ENCODE results near the gene SCN4B.

SCN4B gene

DNA sequence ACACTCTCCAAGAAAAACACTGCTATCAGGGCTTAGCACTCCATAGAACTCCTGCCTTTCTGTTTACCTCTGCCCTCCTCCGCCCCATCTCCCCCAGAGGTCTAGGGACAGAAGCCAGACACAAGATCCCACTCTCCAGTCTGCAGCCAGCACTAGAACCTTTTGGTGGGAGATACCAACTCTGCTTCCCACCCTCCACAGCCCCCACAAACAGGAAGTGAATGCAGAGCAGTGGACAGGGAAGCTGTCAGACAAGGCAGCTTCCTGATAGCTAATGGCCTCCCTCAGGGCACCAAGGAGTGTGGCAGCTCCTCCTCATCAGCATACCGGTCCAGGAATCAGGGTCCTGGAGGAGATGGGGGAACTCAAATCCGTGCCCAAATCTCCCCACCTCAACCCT, 5.1 kb downstream of the SCN4B start:
- TF ChIP-seq, protein P1, sequence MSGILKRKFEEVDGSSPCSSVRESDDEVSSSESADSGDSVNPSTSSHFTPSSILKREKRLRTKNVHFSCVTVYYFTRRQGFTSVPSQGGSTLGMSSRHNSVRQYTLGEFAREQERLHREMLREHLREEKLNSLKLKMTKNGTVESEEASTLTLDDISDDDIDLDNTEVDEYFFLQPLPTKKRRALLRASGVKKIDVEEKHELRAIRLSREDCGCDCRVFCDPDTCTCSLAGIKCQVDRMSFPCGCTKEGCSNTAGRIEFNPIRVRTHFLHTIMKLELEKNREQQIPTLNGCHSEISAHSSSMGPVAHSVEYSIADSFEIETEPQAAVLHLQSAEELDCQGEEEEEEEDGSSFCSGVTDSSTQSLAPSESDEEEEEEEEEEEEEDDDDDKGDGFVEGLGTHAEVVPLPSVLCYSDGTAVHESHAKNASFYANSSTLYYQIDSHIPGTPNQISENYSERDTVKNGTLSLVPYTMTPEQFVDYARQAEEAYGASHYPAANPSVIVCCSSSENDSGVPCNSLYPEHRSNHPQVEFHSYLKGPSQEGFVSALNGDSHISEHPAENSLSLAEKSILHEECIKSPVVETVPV (CRISPR knock-in tag; IDR thresholded peaks at IDR 0.05): no peak
- no peak for TF ChIP-seq ZFP30 (CRISPR knock-in tag; IDR thresholded peaks at IDR 0.05)
- TF ChIP-seq GLIS3 (CRISPR knock-in tag; IDR thresholded peaks at IDR 0.05): no peak
- no peak for TF ChIP-seq RARB (CRISPR knock-in tag; IDR thresholded peaks at IDR 0.05)
- no peak for TF ChIP-seq ESRRG (CRISPR knock-in tag; IDR thresholded peaks at IDR 0.05)
- TF ChIP-seq TOX (CRISPR knock-in tag; IDR thresholded peaks at IDR 0.05; ENCODE audit: borderline replicate concordance): no peak
- TF ChIP-seq ZNF565 (CRISPR knock-in tag; conservative IDR thresholded peaks at IDR 0.05; ENCODE audit: low read depth): no peak
- TF ChIP-seq, protein P2, sequence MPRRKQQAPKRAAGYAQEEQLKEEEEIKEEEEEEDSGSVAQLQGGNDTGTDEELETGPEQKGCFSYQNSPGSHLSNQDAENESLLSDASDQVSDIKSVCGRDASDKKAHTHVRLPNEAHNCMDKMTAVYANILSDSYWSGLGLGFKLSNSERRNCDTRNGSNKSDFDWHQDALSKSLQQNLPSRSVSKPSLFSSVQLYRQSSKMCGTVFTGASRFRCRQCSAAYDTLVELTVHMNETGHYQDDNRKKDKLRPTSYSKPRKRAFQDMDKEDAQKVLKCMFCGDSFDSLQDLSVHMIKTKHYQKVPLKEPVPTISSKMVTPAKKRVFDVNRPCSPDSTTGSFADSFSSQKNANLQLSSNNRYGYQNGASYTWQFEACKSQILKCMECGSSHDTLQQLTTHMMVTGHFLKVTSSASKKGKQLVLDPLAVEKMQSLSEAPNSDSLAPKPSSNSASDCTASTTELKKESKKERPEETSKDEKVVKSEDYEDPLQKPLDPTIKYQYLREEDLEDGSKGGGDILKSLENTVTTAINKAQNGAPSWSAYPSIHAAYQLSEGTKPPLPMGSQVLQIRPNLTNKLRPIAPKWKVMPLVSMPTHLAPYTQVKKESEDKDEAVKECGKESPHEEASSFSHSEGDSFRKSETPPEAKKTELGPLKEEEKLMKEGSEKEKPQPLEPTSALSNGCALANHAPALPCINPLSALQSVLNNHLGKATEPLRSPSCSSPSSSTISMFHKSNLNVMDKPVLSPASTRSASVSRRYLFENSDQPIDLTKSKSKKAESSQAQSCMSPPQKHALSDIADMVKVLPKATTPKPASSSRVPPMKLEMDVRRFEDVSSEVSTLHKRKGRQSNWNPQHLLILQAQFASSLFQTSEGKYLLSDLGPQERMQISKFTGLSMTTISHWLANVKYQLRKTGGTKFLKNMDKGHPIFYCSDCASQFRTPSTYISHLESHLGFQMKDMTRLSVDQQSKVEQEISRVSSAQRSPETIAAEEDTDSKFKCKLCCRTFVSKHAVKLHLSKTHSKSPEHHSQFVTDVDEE (CRISPR knock-in tag; IDR thresholded peaks at IDR 0.05): no peak
- TF ChIP-seq, protein P3, sequence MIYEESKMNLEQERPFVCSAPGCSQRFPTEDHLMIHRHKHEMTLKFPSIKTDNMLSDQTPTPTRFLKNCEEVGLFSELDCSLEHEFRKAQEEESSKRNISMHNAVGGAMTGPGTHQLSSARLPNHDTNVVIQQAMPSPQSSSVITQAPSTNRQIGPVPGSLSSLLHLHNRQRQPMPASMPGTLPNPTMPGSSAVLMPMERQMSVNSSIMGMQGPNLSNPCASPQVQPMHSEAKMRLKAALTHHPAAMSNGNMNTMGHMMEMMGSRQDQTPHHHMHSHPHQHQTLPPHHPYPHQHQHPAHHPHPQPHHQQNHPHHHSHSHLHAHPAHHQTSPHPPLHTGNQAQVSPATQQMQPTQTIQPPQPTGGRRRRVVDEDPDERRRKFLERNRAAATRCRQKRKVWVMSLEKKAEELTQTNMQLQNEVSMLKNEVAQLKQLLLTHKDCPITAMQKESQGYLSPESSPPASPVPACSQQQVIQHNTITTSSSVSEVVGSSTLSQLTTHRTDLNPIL (CRISPR knock-in tag; IDR thresholded peaks at IDR 0.05; ENCODE audit: low read depth): no peak
- no peak for TF ChIP-seq ZNF8 (CRISPR knock-in tag; IDR thresholded peaks at IDR 0.05)
- TF ChIP-seq ZNF70 (CRISPR knock-in tag; IDR thresholded peaks at IDR 0.05): no peak
- no peak for TF ChIP-seq BACH2 (CRISPR knock-in tag; IDR thresholded peaks at IDR 0.05; ENCODE audit: borderline replicate concordance)
- TF ChIP-seq ZFP3 (CRISPR knock-in tag; IDR thresholded peaks at IDR 0.05): no peak
- TF ChIP-seq ISL1 (CRISPR knock-in tag; IDR thresholded peaks at IDR 0.05): no peak
- ATAC-seq: no peak

DNA sequence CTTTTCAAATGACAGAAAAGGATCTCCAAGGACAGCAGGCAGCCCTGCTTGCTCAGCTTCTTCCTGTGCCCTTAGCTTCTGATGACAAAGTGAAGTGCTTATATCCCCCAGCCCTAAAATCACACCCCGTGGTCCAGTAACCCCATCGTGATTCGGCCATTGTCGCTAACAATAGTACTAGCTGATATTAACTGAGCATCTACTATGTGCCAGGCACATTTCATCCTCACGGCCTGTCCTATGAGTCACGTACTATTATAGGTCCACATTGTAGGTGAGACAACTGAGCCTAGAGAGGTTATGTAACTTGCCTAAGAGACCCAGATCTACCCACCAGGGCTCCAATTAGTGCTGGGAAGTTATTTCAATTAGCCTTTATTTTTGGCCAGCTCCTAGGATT, 6.1 kb downstream of the SCN4B start:
- no peak for ATAC-seq

DNA sequence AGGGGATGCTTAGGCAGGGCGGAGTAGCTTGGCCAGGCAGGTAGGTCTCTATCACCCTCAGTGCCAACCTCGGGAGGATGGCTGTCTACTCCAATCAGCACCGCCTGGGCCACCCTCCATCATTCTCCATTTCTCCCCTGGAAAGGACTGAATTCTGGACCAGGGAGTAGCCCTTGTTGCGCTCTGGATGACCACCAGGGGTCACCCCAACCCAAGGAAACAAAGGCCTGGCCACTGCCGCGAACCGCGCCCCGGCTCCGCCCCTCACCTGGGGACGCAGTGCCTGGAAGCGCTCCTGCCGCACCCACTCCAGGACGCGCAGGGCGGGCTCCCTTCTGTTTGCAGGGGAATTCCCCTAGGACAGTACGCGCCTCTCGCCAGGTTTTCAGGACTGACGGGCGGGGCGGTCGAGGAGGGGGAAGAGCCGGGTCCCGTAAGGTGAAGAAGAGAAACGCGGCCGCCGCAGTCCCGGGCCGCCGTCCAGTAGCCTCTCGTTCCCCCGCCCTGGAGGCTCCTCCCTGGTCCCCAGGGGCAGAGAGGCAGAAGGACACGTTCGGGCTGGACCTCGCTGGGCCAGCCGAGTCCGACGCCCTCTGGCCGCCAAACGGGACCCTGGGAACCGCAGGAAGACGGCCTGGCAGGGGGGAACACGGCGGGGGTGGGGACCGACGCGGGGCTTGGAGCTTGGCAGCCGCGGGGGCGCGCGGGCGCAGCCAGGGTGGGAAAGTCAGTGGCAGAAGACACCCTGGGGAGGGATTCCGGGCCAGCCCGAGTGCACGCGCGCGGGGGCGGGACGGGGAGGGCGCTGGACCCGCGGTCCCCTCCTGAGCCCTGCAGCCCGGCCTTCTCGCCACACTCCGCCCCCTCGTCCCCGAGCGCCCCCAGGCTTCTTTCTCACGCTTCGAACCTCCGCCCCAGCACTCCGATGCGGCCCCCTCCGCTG, 7.1 kb downstream of the SCN4B start:
- peak; percentile 96 for ATAC-seq
- TF ChIP-seq RARB (CRISPR knock-in tag; IDR thresholded peaks at IDR 0.05): no peak
- TF ChIP-seq TCF4 (CRISPR knock-in tag; IDR thresholded peaks at IDR 0.05; ENCODE audit: borderline replicate concordance): no peak
- no peak for TF ChIP-seq ZNF8 (CRISPR knock-in tag; IDR thresholded peaks at IDR 0.05)
- TF ChIP-seq ZC3H10 (CRISPR knock-in tag; IDR thresholded peaks at IDR 0.05): no peak
- TF ChIP-seq, protein P4, sequence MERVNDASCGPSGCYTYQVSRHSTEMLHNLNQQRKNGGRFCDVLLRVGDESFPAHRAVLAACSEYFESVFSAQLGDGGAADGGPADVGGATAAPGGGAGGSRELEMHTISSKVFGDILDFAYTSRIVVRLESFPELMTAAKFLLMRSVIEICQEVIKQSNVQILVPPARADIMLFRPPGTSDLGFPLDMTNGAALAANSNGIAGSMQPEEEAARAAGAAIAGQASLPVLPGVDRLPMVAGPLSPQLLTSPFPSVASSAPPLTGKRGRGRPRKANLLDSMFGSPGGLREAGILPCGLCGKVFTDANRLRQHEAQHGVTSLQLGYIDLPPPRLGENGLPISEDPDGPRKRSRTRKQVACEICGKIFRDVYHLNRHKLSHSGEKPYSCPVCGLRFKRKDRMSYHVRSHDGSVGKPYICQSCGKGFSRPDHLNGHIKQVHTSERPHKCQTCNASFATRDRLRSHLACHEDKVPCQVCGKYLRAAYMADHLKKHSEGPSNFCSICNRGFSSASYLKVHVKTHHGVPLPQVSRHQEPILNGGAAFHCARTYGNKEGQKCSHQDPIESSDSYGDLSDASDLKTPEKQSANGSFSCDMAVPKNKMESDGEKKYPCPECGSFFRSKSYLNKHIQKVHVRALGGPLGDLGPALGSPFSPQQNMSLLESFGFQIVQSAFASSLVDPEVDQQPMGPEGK (CRISPR knock-in tag; IDR thresholded peaks at IDR 0.05; ENCODE audit: borderline replicate concordance): no peak
- no peak for TF ChIP-seq PPARA (CRISPR knock-in tag; IDR thresholded peaks at IDR 0.05; ENCODE audit: borderline replicate concordance)
- TF ChIP-seq ZNF70 (CRISPR knock-in tag; IDR thresholded peaks at IDR 0.05): no peak
- TF ChIP-seq, protein P5, sequence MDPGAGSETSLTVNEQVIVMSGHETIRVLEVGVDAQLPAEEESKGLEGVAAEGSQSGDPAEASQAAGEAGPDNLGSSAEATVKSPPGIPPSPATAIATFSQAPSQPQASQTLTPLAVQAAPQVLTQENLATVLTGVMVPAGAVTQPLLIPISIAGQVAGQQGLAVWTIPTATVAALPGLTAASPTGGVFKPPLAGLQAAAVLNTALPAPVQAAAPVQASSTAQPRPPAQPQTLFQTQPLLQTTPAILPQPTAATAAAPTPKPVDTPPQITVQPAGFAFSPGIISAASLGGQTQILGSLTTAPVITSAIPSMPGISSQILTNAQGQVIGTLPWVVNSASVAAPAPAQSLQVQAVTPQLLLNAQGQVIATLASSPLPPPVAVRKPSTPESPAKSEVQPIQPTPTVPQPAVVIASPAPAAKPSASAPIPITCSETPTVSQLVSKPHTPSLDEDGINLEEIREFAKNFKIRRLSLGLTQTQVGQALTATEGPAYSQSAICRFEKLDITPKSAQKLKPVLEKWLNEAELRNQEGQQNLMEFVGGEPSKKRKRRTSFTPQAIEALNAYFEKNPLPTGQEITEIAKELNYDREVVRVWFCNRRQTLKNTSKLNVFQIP (CRISPR knock-in tag; IDR thresholded peaks at IDR 0.05; ENCODE audit: borderline replicate concordance, low read depth): no peak

More for the DNA sequence above, 6.1 kb downstream of the SCN4B start:
- TF ChIP-seq ISL1 (CRISPR knock-in tag; IDR thresholded peaks at IDR 0.05) (no peak), BACH2 (CRISPR knock-in tag; IDR thresholded peaks at IDR 0.05; ENCODE audit: borderline replicate concordance) (no peak), ESRRG (CRISPR knock-in tag; IDR thresholded peaks at IDR 0.05) (no peak), ZNF8 (CRISPR knock-in tag; IDR thresholded peaks at IDR 0.05) (no peak), PPARA (CRISPR knock-in tag; IDR thresholded peaks at IDR 0.05; ENCODE audit: borderline replicate concordance) (no peak), ARNTL (CRISPR knock-in tag; IDR thresholded peaks at IDR 0.05; ENCODE audit: borderline replicate concordance, low read depth) (no peak), ZFP30 (CRISPR knock-in tag; IDR thresholded peaks at IDR 0.05) (no peak), ZC3H10 (CRISPR knock-in tag; IDR thresholded peaks at IDR 0.05) (no peak), SNAI2 (CRISPR knock-in tag; IDR thresholded peaks at IDR 0.05) (no peak), RARB (CRISPR knock-in tag; IDR thresholded peaks at IDR 0.05) (no peak), OSR1 (CRISPR knock-in tag; IDR thresholded peaks at IDR 0.05) (no peak), ZNF565 (CRISPR knock-in tag; conservative IDR thresholded peaks at IDR 0.05; ENCODE audit: low read depth) (no peak)
- TF ChIP-seq, protein P1 (CRISPR knock-in tag; IDR thresholded peaks at IDR 0.05): no peak

Measured in SK-N-SH treated with all-trans-retinoic acid at 6 μM for 48 hours (cell line).